ENCODE data around the gene DOCK4.

DNA sequence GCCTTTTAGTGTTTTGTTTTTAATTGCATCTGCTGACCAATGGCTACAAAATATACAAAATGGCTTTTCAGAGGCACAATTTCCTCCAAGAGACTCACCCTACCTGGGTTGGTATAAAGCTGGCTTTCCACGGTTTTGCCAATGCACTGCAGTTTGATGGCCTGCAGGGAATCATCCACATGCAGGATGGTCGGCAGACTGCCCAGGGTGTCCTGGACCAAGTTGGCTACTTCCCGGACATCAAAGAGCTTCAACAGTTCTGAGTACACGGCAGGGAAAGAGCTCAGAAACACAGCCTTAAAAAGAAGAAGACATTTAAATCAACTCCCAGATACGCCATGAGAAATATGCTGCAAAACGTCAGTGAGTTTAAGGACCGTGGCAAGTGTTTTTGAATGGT, 342.9 kb downstream of the DOCK4 start:
- TF ChIP-seq NFRKB (IDR thresholded peaks at IDR 0.05) = no peak
- no peak for TF ChIP-seq ARNT (IDR thresholded peaks at IDR 0.05)
- TF ChIP-seq SUZ12 (IDR thresholded peaks at IDR 0.05) = no peak
- TF ChIP-seq BHLHE40 (IDR thresholded peaks at IDR 0.05; ENCODE audit: borderline replicate concordance) = no peak
- no peak for TF ChIP-seq SP1 (IDR thresholded peaks at IDR 0.05)
- no peak for TF ChIP-seq ELF4 (IDR thresholded peaks at IDR 0.05)
- TF ChIP-seq TARDBP (IDR thresholded peaks at IDR 0.05) = no peak
- TF ChIP-seq HDGF (IDR thresholded peaks at IDR 0.05; ENCODE audit: borderline replicate concordance) = no peak
- no peak for TF ChIP-seq CTBP1 (IDR thresholded peaks at IDR 0.05; ENCODE audit: borderline replicate concordance)
- no peak for TF ChIP-seq ZNF384 (IDR thresholded peaks at IDR 0.05)
- TF ChIP-seq FOXK2 (IDR thresholded peaks at IDR 0.05) = no peak
- TF ChIP-seq LEF1 (IDR thresholded peaks at IDR 0.05; ENCODE audit: borderline replicate concordance) = no peak
